Measurements from ENCODE around the gene OR5A2. TPM values are rescaled to one million over a fixed set of nuclear protein-coding genes. Genes with fewer than 3 reads are reported as not detected.
A peak's percentile ranks its signal among the peaks of the same experiment; 100 is the strongest.

Gene OR5A2
- polyA plus RNA-seq, 3 donors, result not detected

- H3K4me1 ChIP-seq (ENCODE audit: control insufficient read depth in 1 of 2, insufficient read depth in 2 of 2, low read length in 2 of 2), result peaks cover 8 to 12% of the 10 kb centered on the region in 2 donors
- no peaks in the 10 kb centered on the region for H3K79me2 ChIP-seq (ENCODE audit: insufficient read depth, low read length)
- Mint-ChIP-seq H3K4me3 (no peak overlapping the region), H3K4me1 (peaks cover 16% of the 10 kb centered on the region), H3K36me3 (no peaks in the 10 kb centered on the region), H3K27ac (no peak overlapping the region), H3K27me3 (ENCODE audit: low read depth in 3 of 3) (peaks cover 1 to 3% (median 1%) of the 10 kb centered on the region in 3 donors), H3K9me3 (peaks cover 0 to 5% (median 0%) of the 10 kb centered on the region in 7 donors)
- no peaks in the 10 kb centered on the region for H3K9me3 ChIP-seq (replicated peaks in 1 of 2; ENCODE audit: control insufficient read depth in 1 of 2, insufficient read depth in 1 of 2, low read length in 2 of 2)
- intact Hi-C loops (cut with micrococcal nuclease), result no loop called here
- H3K36me3 ChIP-seq (replicated peaks in 1 of 2; ENCODE audit: control insufficient read depth in 1 of 2, insufficient read depth in 2 of 2, low read length in 2 of 2), result no peaks in the 10 kb centered on the region
- H3K4me3 ChIP-seq (replicated peaks in 1 of 3; ENCODE audit: low read depth in 2 of 3, low read length in 3 of 3), result no peak overlapping the region
- no peak for DNase-seq
- no peaks in the 10 kb centered on the region for H3K27me3 ChIP-seq (ENCODE audit: control insufficient read depth in 2 of 2, insufficient read depth in 2 of 2, low read length in 2 of 2)
- no peak for TF ChIP-seq CTCF (IDR thresholded peaks at IDR 0.05)
- WGBS (ENCODE audit: insufficient coverage), result no CpG with 5 or more reads among the region's 5 CpGs
- H3K9ac ChIP-seq (ENCODE audit: insufficient read depth, low read length, poor library complexity, severe bottlenecking), result no peak overlapping the region
- no peak overlapping the region for H2AFZ ChIP-seq (ENCODE audit: insufficient read depth, low read depth, low read length, poor library complexity, severe bottlenecking)
- H3K27ac ChIP-seq (ENCODE audit: low read depth in 1 of 2, low read length in 2 of 2), result no peak overlapping the region
- no peak overlapping the region for H3K4me2 ChIP-seq (replicated peaks; ENCODE audit: extremely low read depth, low read length, poor library complexity, severe bottlenecking)
- H4K20me1 ChIP-seq (ENCODE audit: insufficient read depth, low read length), result no peaks in the 10 kb centered on the region
Measured at GRCh38 chr11:59416613-59417012, 9.6 kb downstream of the OR5A2 start.

GRCh38 chr11:59415111-59415510 lies 11.1 kb downstream of the OR5A2 start:
- no peaks in the 10 kb centered on the region for H4K20me1 ChIP-seq (ENCODE audit: insufficient read depth, low read length)
- H3K27ac Mint-ChIP-seq, result no peak overlapping the region
- no peak overlapping the region for H3K4me3 ChIP-seq (replicated peaks in 1 of 3; ENCODE audit: low read depth in 2 of 3, low read length in 3 of 3)
- H3K9me3 Mint-ChIP-seq, result peaks cover 7 to 12% (median 9%) of the 10 kb centered on the region in 7 donors
- intact Hi-C loops (cut with micrococcal nuclease), result no loop called here
- no peak overlapping the region for H3K27ac ChIP-seq (ENCODE audit: low read depth in 1 of 2, low read length in 2 of 2)
- peaks cover 0 to 2% of the 10 kb centered on the region in 2 donors for H3K36me3 Mint-ChIP-seq
- peaks cover 16% of the 10 kb centered on the region for H3K4me1 Mint-ChIP-seq
- H3K4me2 ChIP-seq (replicated peaks; ENCODE audit: extremely low read depth, low read length, poor library complexity, severe bottlenecking), result no peak overlapping the region
- H3K9ac ChIP-seq (ENCODE audit: insufficient read depth, low read length, poor library complexity, severe bottlenecking), result no peak overlapping the region
- DNase-seq, result peak; percentile 14 to 58 (median 14)
- H3K36me3 ChIP-seq (replicated peaks in 1 of 2; ENCODE audit: control insufficient read depth in 1 of 2, insufficient read depth in 2 of 2, low read length in 2 of 2), result no peaks in the 10 kb centered on the region
- H3K79me2 ChIP-seq (ENCODE audit: insufficient read depth, low read length), result no peaks in the 10 kb centered on the region
- H3K4me1 ChIP-seq (ENCODE audit: control insufficient read depth in 1 of 2, insufficient read depth in 2 of 2, low read length in 2 of 2), result peaks cover 8 to 12% of the 10 kb centered on the region in 2 donors
- no peaks in the 10 kb centered on the region for H3K27me3 ChIP-seq (ENCODE audit: control insufficient read depth in 2 of 2, insufficient read depth in 2 of 2, low read length in 2 of 2)
- WGBS (ENCODE audit: insufficient coverage), result no CpG with 5 or more reads among the region's 1 CpG
- TF ChIP-seq CTCF (IDR thresholded peaks at IDR 0.05), result no peak
- no peak overlapping the region for H3K4me3 Mint-ChIP-seq
- peaks cover 1 to 3% (median 1%) of the 10 kb centered on the region in 3 donors for H3K27me3 Mint-ChIP-seq (ENCODE audit: low read depth in 3 of 3)
- peaks cover 2 to 11% of the 10 kb centered on the region in 2 donors for H3K9me3 ChIP-seq (replicated peaks in 1 of 2; ENCODE audit: control insufficient read depth in 1 of 2, insufficient read depth in 1 of 2, low read length in 2 of 2)
- no peak overlapping the region for H2AFZ ChIP-seq (ENCODE audit: insufficient read depth, low read depth, low read length, poor library complexity, severe bottlenecking)
